Stomach (tissue), 9 donors: ENCODE data around the gene FMN2. TPM values are rescaled to one million over a fixed set of nuclear protein-coding genes. Genes with fewer than 3 reads are reported as not detected.

Experiments
- DNase-seq, 2 donors: peaks; one replicate each; pipeline versions ENCODE4 v3.0.0 to v3.0.0-alpha.2; 2013 to 2019
- H3K27ac ChIP-seq, 5 donors: fragments of 200-600 bp in 4 of 5; sonication (generic) in 4 of 5; one replicate each; pipeline ENCODE4 v1.5.1; 2013 to 2019; ENCODE audit warnings: mild to moderate bottlenecking in 1 of 5, moderate library complexity in 1 of 5
- H3K27me3 ChIP-seq, 3 donors: fragments of 200-600 bp; sonication (generic); one replicate each; pipeline ENCODE4 v1.5.1; 2017 to 2019; ENCODE audit warnings: mixed run types in 1 of 3
- H3K36me3 ChIP-seq, 4 donors: fragments of 200-600 bp; sonication (generic); 1 replicate in 3 of 4; 2 replicates in 1 of 4; pipeline ENCODE4 v1.5.1; 2016 to 2019
- H3K4me1 ChIP-seq, 4 donors: fragments of 200-600 bp; sonication (generic); one replicate each; pipeline ENCODE4 v1.5.1; 2016 to 2019
- H3K4me3 ChIP-seq, 4 donors: fragments of 200-600 bp; sonication (generic) in 3 of 4; one replicate each; pipeline ENCODE4 v1.5.1; 2016 to 2019; ENCODE audit warnings: mild to moderate bottlenecking in 1 of 4
- H3K9me3 ChIP-seq, 4 donors: fragments of 200-600 bp; sonication (generic); one replicate each; pipeline ENCODE4 v1.5.1; 2016 to 2019
- EP300 ChIP-seq: sonication (generic); formaldehyde crosslinking; IDR thresholded peaks from one replicate; pipeline ENCODE4 v1.6.1; 2017; ENCODE audit warnings: antibody characterized with exemption
- POLR2A ChIP-seq, 4 donors: fragments of 450-650 bp; IDR thresholded peaks; one replicate each; pipeline ENCODE4 v1.6.1; 2016; ENCODE audit warnings: antibody characterized with exemption in 4 of 4, control low read depth in 2 of 4, mild to moderate bottlenecking in 1 of 4, moderate library complexity in 1 of 4
- POLR2AphosphoS5 ChIP-seq, 3 donors: sonication (generic); formaldehyde crosslinking; IDR thresholded peaks; one replicate each; pipeline ENCODE4 v1.6.1; 2016; ENCODE audit warnings: antibody characterized with exemption in 3 of 3
- WGBS, 5 donors: extraction: QIAGEN DNeasy Blood & Tissue Kit in 3 of 5; methylation state at CpG; one replicate each; pipeline versions ENCODE4 v1.1.5 to v1.1.7; 2013 to 2018; 5-methylcytosine and 5-hydroxymethylcytosine counted together
- intact Hi-C: fragments of 100-400 bp; cut with DNase I; formaldehyde crosslinking; loops from one replicate; pipeline ENCODE4 v1.15.1; 2023; ENCODE audit warnings: low total_unique reads
- polyA plus RNA-seq, 3 donors: library from polyadenylated mRNA; stranded (reverse); fragments of 200-250 nt; gene quantifications; one replicate each; pipeline ENCODE4 v1.2.3, GENCODE V29; 2013
- total RNA-seq, 5 donors: library from RNA; depleted of rRNA; stranded (reverse); fragments of >200 nt; gene quantifications; one replicate each; pipeline versions ENCODE4 v1.1.0 to v1.2.3, GENCODE V29; 2014 to 2016
- TF ChIP-seq, protein P1 (sequence below), 7 experiments: fragments of 450-650 bp in 4 of 7; fragments of 200-600 bp in 3 of 7; sonication (generic) in 3 of 7; IDR thresholded peaks; one replicate each; pipeline ENCODE4 v1.5.1; 2016 to 2019; ENCODE audit warnings: antibody characterized with exemption in 7 of 7, control low read depth in 2 of 7, mild to moderate bottlenecking in 1 of 7
- donor health status: healthy with polysubstance abuse.
- donor health status: Bipolar disorder and iron deficiency.
- donor health status: healthy.

FMN2 gene
- total and polyA plus RNA-seq, 8 donors = 0.61 to 3.3 (median 0.87) TPM; not detected in 2

DNA sequence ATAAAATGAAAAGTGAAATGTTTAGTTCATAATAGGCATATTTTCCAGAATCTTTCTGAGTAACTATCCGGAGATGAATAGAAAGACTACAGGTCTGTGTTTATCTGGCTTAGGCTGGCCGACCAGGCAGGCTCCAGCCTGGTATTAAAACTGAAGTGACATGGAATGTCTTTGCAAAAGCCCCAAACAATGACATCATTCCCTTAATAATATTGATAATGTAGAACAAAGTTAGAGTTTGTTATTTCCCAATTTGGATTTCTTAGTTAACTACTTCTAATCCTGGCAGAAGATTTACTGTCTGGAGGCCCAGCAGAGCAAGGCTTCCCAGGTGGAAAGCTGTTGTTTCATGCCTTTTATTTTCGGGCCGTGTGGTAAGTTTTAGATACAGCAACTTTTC lies 312.6 kb downstream of the FMN2 start:
- peak in 1 of 2 donors; percentile 24 for DNase-seq
- Histone ChIP-seq H3K27ac (peak overlapping the region in 1 of 5 donors; percentile 34), H3K36me3 (no peaks in the 10 kb centered on the region), H3K27me3 (no peaks in the 10 kb centered on the region), H3K4me1 (peaks cover 0 to 4% (median 0%) of the 10 kb centered on the region in 4 donors), H3K4me3 (no peak overlapping the region), H3K9me3 (no peaks in the 10 kb centered on the region)
- intact Hi-C loops = no loop called here
- no peak for TF ChIP-seq EP300
- TF ChIP-seq POLR2AphosphoS5 (IDR thresholded peaks at IDR 0.05) = no peak
- TF ChIP-seq POLR2A (IDR thresholded peaks at IDR 0.05) = no peak
- TF ChIP-seq, protein P1, sequence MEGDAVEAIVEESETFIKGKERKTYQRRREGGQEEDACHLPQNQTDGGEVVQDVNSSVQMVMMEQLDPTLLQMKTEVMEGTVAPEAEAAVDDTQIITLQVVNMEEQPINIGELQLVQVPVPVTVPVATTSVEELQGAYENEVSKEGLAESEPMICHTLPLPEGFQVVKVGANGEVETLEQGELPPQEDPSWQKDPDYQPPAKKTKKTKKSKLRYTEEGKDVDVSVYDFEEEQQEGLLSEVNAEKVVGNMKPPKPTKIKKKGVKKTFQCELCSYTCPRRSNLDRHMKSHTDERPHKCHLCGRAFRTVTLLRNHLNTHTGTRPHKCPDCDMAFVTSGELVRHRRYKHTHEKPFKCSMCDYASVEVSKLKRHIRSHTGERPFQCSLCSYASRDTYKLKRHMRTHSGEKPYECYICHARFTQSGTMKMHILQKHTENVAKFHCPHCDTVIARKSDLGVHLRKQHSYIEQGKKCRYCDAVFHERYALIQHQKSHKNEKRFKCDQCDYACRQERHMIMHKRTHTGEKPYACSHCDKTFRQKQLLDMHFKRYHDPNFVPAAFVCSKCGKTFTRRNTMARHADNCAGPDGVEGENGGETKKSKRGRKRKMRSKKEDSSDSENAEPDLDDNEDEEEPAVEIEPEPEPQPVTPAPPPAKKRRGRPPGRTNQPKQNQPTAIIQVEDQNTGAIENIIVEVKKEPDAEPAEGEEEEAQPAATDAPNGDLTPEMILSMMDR (IDR thresholded peaks at IDR 0.05) = no peak
- 40 to 56% (median 50%) methylated on average over 4 of the region's 4 CpGs for WGBS, 5 donors

DNA sequence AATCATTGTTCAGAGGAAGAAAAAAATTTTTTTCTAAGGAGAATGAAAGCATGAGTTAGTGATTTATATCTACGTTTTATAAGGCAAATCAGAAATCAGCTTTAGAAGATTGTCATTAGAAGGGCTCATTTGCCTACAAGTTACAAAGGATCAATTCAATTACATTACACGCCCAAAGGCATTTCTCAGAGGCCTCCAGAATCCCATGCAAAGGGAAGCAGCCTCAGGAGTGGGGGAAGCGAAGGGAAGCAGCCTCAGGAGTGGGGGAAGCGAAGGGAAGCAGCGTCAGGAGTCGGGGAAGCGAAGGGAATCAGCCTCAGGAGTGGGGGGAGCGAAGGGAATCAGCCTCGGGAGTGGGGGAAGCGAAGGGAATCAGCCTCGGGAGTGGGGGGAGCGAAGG lies 314.1 kb downstream of the FMN2 start:
- Histone ChIP-seq H3K9me3 (no peaks in the 10 kb centered on the region), H3K36me3 (no peaks in the 10 kb centered on the region), H3K4me3 (no peak overlapping the region), H3K27me3 (no peaks in the 10 kb centered on the region), H3K4me1 (peaks cover 0 to 4% (median 0%) of the 10 kb centered on the region in 4 donors), H3K27ac (no peak overlapping the region)
- WGBS, 5 donors = 82 to 93% (median 89%) methylated on average over 12 of the region's 12 CpGs
- no peak for TF ChIP-seq POLR2AphosphoS5 (IDR thresholded peaks at IDR 0.05)
- no peak for TF ChIP-seq POLR2A (IDR thresholded peaks at IDR 0.05)
- no peak for TF ChIP-seq EP300
- TF ChIP-seq, protein P1 (IDR thresholded peaks at IDR 0.05) = no peak
- no peak for DNase-seq
- intact Hi-C loops = no loop called here

DNA sequence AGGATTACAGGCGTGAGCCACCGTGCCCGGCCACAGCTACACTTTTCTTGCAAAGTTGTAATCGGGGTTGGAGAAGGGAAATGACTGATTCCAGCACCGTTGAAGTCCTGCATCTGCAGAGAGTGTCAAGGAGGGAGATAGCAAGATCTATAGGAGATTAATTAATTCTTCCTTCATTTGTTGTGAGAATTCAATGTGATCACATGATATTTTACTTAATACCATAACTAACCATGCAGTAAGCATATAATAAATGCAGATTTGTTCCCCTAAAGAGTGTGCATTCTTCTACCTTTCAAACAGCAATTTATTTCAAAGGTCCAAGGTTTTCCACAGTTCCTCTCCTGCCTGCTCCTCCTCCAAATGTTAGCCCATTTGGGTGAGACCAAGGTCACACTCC lies 315.7 kb downstream of the FMN2 start:
- TF ChIP-seq POLR2AphosphoS5 (IDR thresholded peaks at IDR 0.05) (no peak), EP300 (no peak), POLR2A (IDR thresholded peaks at IDR 0.05) (no peak)
- TF ChIP-seq, protein P1 (IDR thresholded peaks at IDR 0.05) = no peak
- intact Hi-C loops = no loop called here
- no peak overlapping the region for H3K27ac ChIP-seq
- H3K4me1 ChIP-seq = no peaks in the 10 kb centered on the region
- 88 to 94% (median 92%) methylated on average over 5 of the region's 5 CpGs for WGBS, 5 donors
- no peaks in the 10 kb centered on the region for H3K9me3 ChIP-seq
- H3K36me3 ChIP-seq = no peaks in the 10 kb centered on the region
- no peak overlapping the region for H3K4me3 ChIP-seq
- no peaks in the 10 kb centered on the region for H3K27me3 ChIP-seq
- no peak for DNase-seq

DNA sequence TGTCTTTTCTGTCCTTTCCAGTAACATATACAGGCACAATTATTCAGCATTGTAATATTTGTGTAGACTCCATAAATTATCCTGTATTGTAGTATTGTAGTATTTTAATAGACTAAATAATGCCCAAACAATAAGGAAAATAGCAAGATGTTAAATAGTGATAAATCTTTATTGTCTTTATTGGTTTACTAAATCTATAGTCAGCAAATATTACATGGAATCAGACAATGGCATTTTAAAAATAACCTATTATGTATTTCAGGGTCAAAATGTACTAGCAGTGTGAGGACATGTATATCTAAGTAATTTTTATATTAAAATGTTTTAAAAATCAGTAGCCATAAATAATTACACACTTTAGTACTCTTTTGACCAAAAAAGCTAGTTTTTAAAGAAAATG lies 317.9 kb downstream of the FMN2 start:
- no peak for DNase-seq
- H3K27ac ChIP-seq = no peak overlapping the region
- H3K4me1 ChIP-seq = no peaks in the 10 kb centered on the region
- intact Hi-C loops = no loop called here
- H3K4me3 ChIP-seq = no peak overlapping the region
- H3K36me3 ChIP-seq = no peaks in the 10 kb centered on the region
- no peaks in the 10 kb centered on the region for H3K27me3 ChIP-seq
- TF ChIP-seq POLR2AphosphoS5 (IDR thresholded peaks at IDR 0.05) (no peak), POLR2A (IDR thresholded peaks at IDR 0.05) (no peak), EP300 (no peak)
- TF ChIP-seq, protein P1 (IDR thresholded peaks at IDR 0.05) = no peak
- no peaks in the 10 kb centered on the region for H3K9me3 ChIP-seq
